HG02610 (cell line): Measurements from ENCODE around the gene ABLIM2.

ENCODE experiments used
- ATAC-seq: cut with Tn5 transposase; IDR thresholded peaks from one replicate; pipeline ENCODE4 v1.9.1; 2021; ENCODE audit warnings: mild to moderate bottlenecking, moderate library complexity; ENCODE audit not compliant: unreplicated experiment

The ABLIM2 gene

GRCh38 chr4:8123389-8123788, 35.2 kb downstream of the ABLIM2 start:
- ATAC-seq = no peak

GRCh38 chr4:8122746-8123145, 35.9 kb downstream of the ABLIM2 start:
- no peak for ATAC-seq

GRCh38 chr4:8121292-8122015, 37.2 kb downstream of the ABLIM2 start:
- no peak for ATAC-seq

- ATAC-seq = no peak
Observed at GRCh38 chr4:8120501-8120900, 38.1 kb downstream of the ABLIM2 start.

- ATAC-seq = no peak
Observed at GRCh38 chr4:8119877-8120276, 38.7 kb downstream of the ABLIM2 start.

DNA sequence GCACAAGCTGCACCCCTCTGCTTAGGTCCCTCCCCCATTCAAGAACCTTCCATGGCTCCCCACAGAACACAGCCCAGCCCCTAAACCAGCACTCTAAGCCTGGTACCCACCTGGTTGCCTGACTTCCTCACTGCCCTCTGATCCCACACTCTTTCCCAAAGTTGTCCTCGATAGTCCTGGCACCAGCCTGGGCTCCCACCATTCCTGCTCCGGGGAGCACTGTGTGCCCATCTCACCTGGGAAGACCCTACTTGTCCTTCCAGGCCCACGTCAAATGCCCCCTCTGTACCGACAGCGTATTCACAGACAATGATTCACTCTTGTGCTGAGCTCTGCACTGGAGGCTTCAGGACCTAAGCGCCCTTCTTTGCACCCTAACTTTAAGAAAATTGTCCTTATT, 40.1 kb downstream of the ABLIM2 start:
- ATAC-seq = no peak

GRCh38 chr4:8118035-8118434, 40.6 kb downstream of the ABLIM2 start:
- no peak for ATAC-seq

GRCh38 chr4:8117278-8117682, 41.3 kb downstream of the ABLIM2 start:
- ATAC-seq = no peak

- no peak for ATAC-seq
Observed at GRCh38 chr4:8115916-8116315, 42.7 kb downstream of the ABLIM2 start.

- no peak for ATAC-seq
Observed at GRCh38 chr4:8115203-8115520, 43.5 kb downstream of the ABLIM2 start.

- ATAC-seq = no peak
Observed at GRCh38 chr4:8114456-8115202, 44.0 kb downstream of the ABLIM2 start.

- no peak for ATAC-seq
Observed at GRCh38 chr4:8113611-8114377, 44.8 kb downstream of the ABLIM2 start.

DNA sequence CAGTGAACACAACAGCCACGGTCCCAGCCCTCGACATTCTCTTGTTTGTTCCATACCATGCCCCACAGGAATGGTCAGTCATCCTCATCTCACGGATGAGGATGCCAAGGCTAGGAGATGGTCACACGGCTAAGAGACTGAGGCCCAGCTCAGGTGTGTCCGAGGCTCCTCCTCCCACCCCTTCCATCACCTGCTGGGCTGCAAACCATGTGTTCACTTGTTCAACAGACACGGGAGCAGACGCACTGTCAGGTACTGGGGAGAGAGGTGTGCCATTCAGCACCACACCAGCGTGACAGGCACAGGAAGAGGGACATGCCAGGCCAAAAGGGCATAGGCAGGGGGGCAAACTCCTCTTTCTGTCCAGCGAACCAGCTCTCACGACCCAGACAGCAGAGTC, 45.9 kb downstream of the ABLIM2 start:
- no peak for ATAC-seq

DNA sequence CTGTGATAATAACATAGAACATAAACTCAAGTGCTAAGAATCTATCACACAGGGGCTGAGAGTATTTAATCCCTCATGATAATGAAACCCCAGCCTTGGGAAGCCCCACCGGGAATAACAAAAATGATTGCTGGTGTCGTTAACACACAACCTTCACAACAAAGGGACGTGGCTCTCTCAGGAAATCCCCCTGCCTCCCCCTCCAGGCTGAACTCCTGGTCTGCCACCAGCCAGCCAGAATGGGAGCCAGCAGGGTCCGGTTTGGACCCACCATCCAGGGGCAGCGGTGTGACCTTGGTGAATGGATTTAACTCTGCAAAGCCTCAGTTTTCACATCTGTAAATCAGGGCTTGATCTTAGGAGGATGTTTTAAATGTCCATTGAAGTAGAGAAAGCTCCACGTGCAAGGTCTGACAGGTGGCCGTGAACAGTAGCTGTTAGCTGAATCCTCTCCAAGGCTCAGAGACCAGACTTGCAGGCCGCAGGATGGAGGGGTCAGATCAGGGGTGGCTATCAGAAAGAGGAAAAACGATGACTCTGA, 46.5 kb downstream of the ABLIM2 start:
- ATAC-seq = no peak

- ATAC-seq = no peak
Observed at GRCh38 chr4:8110071-8110986, 48.3 kb downstream of the ABLIM2 start.

- ATAC-seq = no peak
Observed at GRCh38 chr4:8109406-8110065, 49.1 kb downstream of the ABLIM2 start.

GRCh38 chr4:8108991-8109390, 49.6 kb downstream of the ABLIM2 start:
- no peak for ATAC-seq

DNA sequence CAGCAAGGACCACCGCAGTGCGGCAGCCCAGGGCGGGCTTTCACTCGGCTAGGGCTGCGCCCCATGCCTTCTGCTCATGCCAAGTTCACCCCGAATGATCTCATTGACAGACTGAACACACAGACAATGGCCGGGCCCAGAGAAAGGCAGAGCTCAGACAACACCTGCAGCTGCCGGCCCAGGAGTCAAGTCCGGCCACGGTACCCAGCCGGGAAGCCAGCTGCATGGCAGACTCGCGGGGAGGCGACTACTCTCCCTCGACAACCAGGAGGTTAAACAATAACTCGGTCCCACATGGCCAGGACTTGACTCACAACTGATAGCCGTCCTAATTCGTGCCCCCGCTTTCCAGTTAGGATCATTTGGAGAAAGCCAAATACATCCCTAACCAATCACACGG, 50.4 kb downstream of the ABLIM2 start:
- no peak for ATAC-seq

DNA sequence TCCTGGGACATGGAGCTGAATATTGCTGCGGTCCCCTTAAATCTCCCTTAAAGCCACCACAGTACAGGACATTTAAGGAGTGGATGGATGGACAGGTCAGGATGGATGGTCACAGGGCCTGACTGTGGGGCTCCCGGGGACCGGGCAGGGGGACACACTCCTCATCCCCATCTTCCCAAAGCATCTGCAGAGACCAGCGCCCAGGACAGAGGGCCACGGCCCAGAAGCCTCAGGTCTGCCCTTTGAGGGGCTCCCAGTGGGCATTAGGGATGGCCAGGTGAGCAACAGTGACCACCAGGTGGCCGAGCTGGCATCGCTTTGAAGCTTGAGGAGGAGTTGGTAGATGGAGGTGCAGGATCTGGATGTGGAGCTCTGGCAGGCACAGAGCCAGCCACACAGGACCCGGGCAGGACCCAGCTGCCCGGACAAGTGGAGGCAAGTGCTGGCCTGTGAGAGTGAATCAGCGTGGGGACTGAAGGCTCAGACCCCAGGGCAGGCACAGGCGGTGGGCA, 51.4 kb downstream of the ABLIM2 start:
- no peak for ATAC-seq
